OCI-LY7 (cell line): Measurements from ENCODE around the gene CDK18. TPM values are rescaled to one million over a fixed set of nuclear protein-coding genes. Genes with fewer than 3 reads are reported as not detected.

Experiments used
- BruUV-seq: library from RNA; stranded (reverse); fragments of 400-500 nt; replicated peaks from 2 replicates; lab custom pipeline; 2021; lab: Mats Ljungman, UMichigan
- CTCF ChIA-PET: fragments of 300-600 bp; sonication (Branson Sonifier 250); formaldehyde crosslinking; loops from one replicate; lab custom pipeline; 2022; ENCODE audit warnings: antibody characterized with exemption; ENCODE audit not compliant: unreplicated experiment; lab: Charles Lee
- POLR2A ChIA-PET: fragments of 300-600 bp; sonication (Branson Sonifier 250); formaldehyde crosslinking; loops from one replicate; lab custom pipeline; 2022; ENCODE audit warnings: antibody characterized with exemption; lab: Charles Lee
- DNase-seq: peaks from one replicate; pipeline ENCODE4 v3.0.0-alpha.2; 2015; ENCODE audit warnings: low spot score
- H2AFZ ChIP-seq: fragments of 200-600 bp; sonication (generic), shearing (Covaris generic); 2 replicates; pipeline ENCODE4 v1.6.1; 2014; ENCODE audit warnings: mild to moderate bottlenecking, antibody characterized with exemption, low read length, moderate library complexity
- H3K27ac ChIP-seq: fragments of 200-600 bp; sonication (generic); 2 replicates; pipeline ENCODE4 v1.5.1; 2014; ENCODE audit warnings: mixed run types, low read depth, mild to moderate bottlenecking, moderate library complexity, low read length, inconsistent platforms; ENCODE audit not compliant: poor library complexity, severe bottlenecking
- H3K36me3 ChIP-seq: fragments of 200-600 bp; sonication (generic); 2 replicates; pipeline ENCODE4 v1.6.1; 2014; ENCODE audit warnings: mild to moderate bottlenecking, antibody characterized with exemption, low read length, moderate library complexity, mixed read lengths; ENCODE audit not compliant: insufficient read depth
- H3K4me1 ChIP-seq: fragments of 200-600 bp; sonication (generic); 2 replicates; pipeline ENCODE4 v1.5.1; 2014; ENCODE audit warnings: mild to moderate bottlenecking, low read length; ENCODE audit not compliant: insufficient read depth, poor library complexity, severe bottlenecking
- H3K4me2 ChIP-seq: fragments of 200-600 bp; sonication (generic); 2 replicates; pipeline ENCODE4 v1.6.1; 2014; ENCODE audit warnings: mild to moderate bottlenecking, low read length
- H3K4me3 ChIP-seq: fragments of 200-600 bp; sonication (generic); 2 replicates; pipeline ENCODE4 v1.5.1; 2014; ENCODE audit warnings: mild to moderate bottlenecking, low read depth, low read length; ENCODE audit not compliant: poor library complexity, severe bottlenecking
- H3K79me2 ChIP-seq: fragments of 200-600 bp; sonication (generic); 2 replicates; pipeline ENCODE4 v1.6.1; 2016; ENCODE audit warnings: low read depth, mild to moderate bottlenecking, low read length, moderate library complexity, mixed read lengths; ENCODE audit not compliant: insufficient read depth
- H3K9me2 ChIP-seq: fragments of 200-600 bp; sonication (generic); 2 replicates; pipeline ENCODE4 v1.6.1; 2016; ENCODE audit warnings: mild to moderate bottlenecking, low read length, mixed read lengths; ENCODE audit not compliant: insufficient read depth
- H3K9me3 ChIP-seq: fragments of 200-600 bp; sonication (generic); 2 replicates; pipeline ENCODE4 v1.6.1; 2014; ENCODE audit warnings: mild to moderate bottlenecking, mixed run types, low read length, mixed read lengths
- H4K20me1 ChIP-seq: fragments of 200-600 bp; sonication (generic); 2 replicates; pipeline ENCODE4 v1.6.1; 2014; ENCODE audit warnings: mild to moderate bottlenecking, antibody characterized with exemption, low read length, moderate library complexity, mixed read lengths; ENCODE audit not compliant: insufficient read depth
- CTCF ChIP-seq: fragments of 200-600 bp; sonication (generic); conservative IDR thresholded peaks from 2 replicates; pipeline ENCODE4 v1.5.1; 2014; ENCODE audit warnings: mild to moderate bottlenecking, antibody characterized with exemption, low read length, moderate library complexity, mixed read lengths
- EZH2phosphoT487 ChIP-seq: fragments of 200-600 bp; sonication (generic); IDR thresholded peaks from 2 replicates; pipeline ENCODE4 v1.6.1; 2018; ENCODE audit warnings: low read depth, borderline replicate concordance, mild to moderate bottlenecking, mixed run types, antibody characterized with exemption, low read length, moderate library complexity, mixed read lengths
- intact Hi-C: fragments of 100-400 bp; cut with micrococcal nuclease; formaldehyde crosslinking; loops from one replicate; pipeline ENCODE4 v1.10.0; 2022; ENCODE audit not compliant: unreplicated experiment
- total RNA-seq, 2 experiments: library from RNA; depleted of rRNA in 1 of 2; stranded (reverse); fragments of >200 nt in 1 of 2; shearing (Covaris generic) in 1 of 2; gene quantifications; 2 replicates each; pipeline ENCODE4 v1.2.3, GENCODE V29; 2014 to 2022

CDK18 gene
- total RNA-seq, 2 experiments from 2014 or later = 10.1 to 21.2 TPM

GRCh38 chr1:205483372-205483771 is 21.1 kb upstream of the CDK18 start:
- H3K4me1 ChIP-seq = peaks cover 14% of the 10 kb centered on the region
- H2AFZ ChIP-seq = no peak overlapping the region
- intact Hi-C loops = no loop called here
- no peaks in the 10 kb centered on the region for H3K79me2 ChIP-seq
- no peak overlapping the region for H3K4me3 ChIP-seq
- H4K20me1 ChIP-seq = no peaks in the 10 kb centered on the region
- BruUV-seq = no TSS peak
- H3K27ac ChIP-seq = no peak overlapping the region
- no peaks in the 10 kb centered on the region for H3K9me3 ChIP-seq
- no peaks in the 10 kb centered on the region for H3K36me3 ChIP-seq
- ChIA-PET POLR2A (no interaction called here), CTCF (no interaction called here)
- no peak for TF ChIP-seq EZH2phosphoT487
- TF ChIP-seq CTCF = no peak
- H3K4me2 ChIP-seq = no peak overlapping the region
- no peak for DNase-seq
- H3K9me2 ChIP-seq = no peaks in the 10 kb centered on the region

GRCh38 chr1:205484985-205485967 is 19.2 kb upstream of the CDK18 start:
- no peaks in the 10 kb centered on the region for H4K20me1 ChIP-seq
- H3K4me3 ChIP-seq = no peak overlapping the region
- H3K79me2 ChIP-seq = no peaks in the 10 kb centered on the region
- H3K4me2 ChIP-seq = no peak overlapping the region
- intact Hi-C loops = loop anchor here (1.0 to 5.0 kb wide), 5 partner anchors 54 to 213 kb away; no protein-coding TSS in a partner anchor
- no peaks in the 10 kb centered on the region for H3K9me2 ChIP-seq
- ChIA-PET POLR2A (interaction anchor here (0.7 to 1.3 kb wide), 4 partner anchors 88 to 1178 kb away, joined by 3 to 4 read pairs (median 4); no protein-coding TSS in a partner anchor), CTCF (interaction anchor here (0.6 to 1.7 kb wide), 15 partner anchors 10 to 654 kb away, joined by 3 to 11 read pairs (median 4); no protein-coding TSS in a partner anchor)
- H3K4me1 ChIP-seq = peaks cover 13% of the 10 kb centered on the region
- DNase-seq = peak; percentile 84
- H3K36me3 ChIP-seq = no peaks in the 10 kb centered on the region
- H2AFZ ChIP-seq = no peak overlapping the region
- H3K9me3 ChIP-seq = no peaks in the 10 kb centered on the region
- no peak for TF ChIP-seq EZH2phosphoT487
- TF ChIP-seq CTCF = peak; percentile 94
- no TSS peak for BruUV-seq
- H3K27ac ChIP-seq = no peak overlapping the region
